Neural progenitor cell (in vitro differentiated cells): ENCODE data around the gene RARRES2.

Experiments used
- EZH2 ChIP-seq: fragments of 200-600 bp; sonication (generic); IDR thresholded peaks from 2 replicates; pipeline ENCODE4 v1.6.1; 2017; ENCODE audit warnings: antibody characterized with exemption, mild to moderate bottlenecking, moderate library complexity
- TF ChIP-seq, protein P1 (sequence below): fragments of 200-600 bp; sonication (generic); IDR thresholded peaks from 2 replicates; pipeline ENCODE4 v1.5.1; 2017; ENCODE audit warnings: antibody characterized with exemption, mild to moderate bottlenecking

DNA sequence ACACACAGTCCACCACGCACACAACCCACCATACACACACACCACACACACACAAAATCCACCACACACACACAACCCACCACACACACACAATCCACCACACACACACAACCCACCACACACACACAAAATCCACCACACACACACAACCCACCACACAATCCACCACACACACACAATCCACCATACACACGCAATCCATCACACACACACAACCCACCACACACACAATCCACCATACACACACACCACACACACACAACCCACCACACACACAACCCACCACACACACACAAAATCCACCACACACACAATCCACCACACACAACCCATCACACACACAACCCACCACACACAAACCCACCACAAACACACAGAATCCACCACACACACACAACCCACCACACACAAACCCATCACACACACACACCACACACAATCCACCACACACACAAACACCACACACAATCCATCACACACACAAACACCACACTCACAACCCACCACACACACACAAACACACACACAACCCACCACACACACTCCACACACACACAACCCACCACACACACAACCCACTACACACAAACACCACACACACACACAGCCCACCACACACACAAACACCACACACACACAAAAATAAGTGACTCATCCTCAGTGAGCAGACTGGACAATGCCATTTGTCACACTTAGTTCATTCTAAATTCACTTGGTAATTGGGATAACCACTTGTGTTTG, 18.4 kb upstream of the RARRES2 start:
- TF ChIP-seq, protein P1, sequence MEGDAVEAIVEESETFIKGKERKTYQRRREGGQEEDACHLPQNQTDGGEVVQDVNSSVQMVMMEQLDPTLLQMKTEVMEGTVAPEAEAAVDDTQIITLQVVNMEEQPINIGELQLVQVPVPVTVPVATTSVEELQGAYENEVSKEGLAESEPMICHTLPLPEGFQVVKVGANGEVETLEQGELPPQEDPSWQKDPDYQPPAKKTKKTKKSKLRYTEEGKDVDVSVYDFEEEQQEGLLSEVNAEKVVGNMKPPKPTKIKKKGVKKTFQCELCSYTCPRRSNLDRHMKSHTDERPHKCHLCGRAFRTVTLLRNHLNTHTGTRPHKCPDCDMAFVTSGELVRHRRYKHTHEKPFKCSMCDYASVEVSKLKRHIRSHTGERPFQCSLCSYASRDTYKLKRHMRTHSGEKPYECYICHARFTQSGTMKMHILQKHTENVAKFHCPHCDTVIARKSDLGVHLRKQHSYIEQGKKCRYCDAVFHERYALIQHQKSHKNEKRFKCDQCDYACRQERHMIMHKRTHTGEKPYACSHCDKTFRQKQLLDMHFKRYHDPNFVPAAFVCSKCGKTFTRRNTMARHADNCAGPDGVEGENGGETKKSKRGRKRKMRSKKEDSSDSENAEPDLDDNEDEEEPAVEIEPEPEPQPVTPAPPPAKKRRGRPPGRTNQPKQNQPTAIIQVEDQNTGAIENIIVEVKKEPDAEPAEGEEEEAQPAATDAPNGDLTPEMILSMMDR = no peak
- TF ChIP-seq EZH2 = no peak
